ENCODE data around the gene PRPSAP1.

PRPSAP1 gene

DNA sequence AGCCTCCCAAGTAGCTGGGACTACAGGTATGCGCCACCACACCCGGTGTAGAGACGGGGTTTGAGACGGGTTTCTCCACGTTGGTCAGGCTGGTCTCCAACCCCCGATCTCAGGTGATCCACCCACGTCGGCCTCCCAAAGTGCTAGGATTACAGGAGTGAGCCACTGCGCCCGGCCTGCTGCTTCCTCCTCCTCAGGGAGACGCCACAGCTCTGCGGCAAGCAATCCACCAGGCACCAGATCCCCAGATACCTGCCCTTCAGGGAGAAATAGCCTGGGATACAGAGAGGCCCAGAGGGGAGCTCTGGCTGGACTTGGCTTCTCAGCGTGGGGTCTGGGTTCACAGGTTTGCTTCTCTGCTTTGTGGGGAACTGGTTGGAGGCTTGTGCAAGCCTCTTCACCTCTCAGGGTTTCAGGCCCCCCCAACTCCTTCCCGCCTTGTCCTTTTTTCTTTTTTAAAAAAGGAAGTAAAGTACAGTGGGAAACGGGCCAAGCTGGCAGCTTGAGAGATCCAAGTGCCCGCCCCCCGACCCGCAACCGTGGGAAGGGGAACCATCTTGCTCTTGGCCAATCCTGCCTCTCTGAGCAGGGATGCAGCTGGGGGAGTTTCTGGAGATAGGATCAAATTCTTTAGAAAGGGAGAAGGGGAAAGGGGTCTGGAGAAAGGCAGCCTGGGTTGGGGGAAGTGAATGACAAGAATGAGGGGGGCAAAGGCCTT lies 28.1 kb upstream of the PRPSAP1 start:
- TF ChIP-seq, protein P1, sequence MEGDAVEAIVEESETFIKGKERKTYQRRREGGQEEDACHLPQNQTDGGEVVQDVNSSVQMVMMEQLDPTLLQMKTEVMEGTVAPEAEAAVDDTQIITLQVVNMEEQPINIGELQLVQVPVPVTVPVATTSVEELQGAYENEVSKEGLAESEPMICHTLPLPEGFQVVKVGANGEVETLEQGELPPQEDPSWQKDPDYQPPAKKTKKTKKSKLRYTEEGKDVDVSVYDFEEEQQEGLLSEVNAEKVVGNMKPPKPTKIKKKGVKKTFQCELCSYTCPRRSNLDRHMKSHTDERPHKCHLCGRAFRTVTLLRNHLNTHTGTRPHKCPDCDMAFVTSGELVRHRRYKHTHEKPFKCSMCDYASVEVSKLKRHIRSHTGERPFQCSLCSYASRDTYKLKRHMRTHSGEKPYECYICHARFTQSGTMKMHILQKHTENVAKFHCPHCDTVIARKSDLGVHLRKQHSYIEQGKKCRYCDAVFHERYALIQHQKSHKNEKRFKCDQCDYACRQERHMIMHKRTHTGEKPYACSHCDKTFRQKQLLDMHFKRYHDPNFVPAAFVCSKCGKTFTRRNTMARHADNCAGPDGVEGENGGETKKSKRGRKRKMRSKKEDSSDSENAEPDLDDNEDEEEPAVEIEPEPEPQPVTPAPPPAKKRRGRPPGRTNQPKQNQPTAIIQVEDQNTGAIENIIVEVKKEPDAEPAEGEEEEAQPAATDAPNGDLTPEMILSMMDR (IDR thresholded peaks at IDR 0.05; ENCODE audit: low read depth, low read length) = no peak
- no peak for DNase-seq (ENCODE audit: extremely low read depth, low read depth)

DNA sequence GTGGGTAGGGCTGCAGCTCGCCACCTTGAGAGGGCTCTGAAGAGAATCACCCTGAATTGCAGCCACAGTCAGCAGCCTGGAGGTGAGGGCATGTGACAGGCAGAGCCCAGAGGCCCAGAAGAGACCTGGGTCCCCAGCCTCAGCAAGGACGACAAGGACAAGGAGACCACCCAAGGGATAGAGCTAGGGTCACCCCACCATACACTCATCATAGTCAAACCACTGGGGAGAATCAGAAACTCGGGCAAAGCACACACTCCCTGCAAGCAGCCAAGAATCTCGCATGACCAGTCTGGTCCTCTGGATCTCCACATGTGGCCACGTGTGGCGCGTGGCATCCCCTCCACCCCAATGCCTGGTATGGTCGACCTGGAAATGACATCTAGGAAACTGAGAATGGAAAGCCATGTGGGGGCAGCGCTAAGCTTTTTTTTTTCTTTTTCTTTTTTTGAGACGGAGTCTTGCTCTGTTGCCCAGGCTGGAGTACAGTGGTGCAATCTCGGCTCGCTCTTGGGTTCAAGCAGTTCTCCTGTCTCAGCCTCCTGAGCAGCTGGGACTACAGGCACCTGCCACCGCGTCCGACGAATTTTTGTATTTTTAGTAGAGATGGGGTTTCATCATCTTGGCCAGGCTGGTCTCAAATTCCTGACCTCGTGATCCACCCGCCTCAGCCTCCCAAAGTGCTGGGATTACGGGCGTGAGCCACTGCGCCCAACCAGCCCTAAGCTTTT lies 26.1 kb upstream of the PRPSAP1 start:
- no peak for DNase-seq (ENCODE audit: extremely low read depth, low read depth)
- TF ChIP-seq, protein P1 (IDR thresholded peaks at IDR 0.05; ENCODE audit: low read depth, low read length) = no peak

DNA sequence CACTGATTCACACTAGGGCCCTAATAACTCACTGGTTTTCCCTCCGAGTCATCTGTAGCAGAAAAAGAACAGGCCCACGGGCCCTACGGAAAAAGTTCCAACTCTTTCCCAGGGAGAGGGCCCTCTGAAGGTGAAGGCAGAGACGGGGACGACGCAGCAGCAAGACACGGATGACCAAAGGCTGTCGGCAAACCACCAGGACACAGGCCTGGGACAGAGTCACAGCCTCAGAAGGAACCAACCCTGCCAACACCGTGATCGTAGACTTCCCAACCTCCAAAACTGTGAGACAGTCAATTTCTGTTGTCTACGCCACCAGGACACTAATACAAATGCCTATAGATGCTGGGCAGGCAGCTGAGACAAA lies 25.5 kb upstream of the PRPSAP1 start:
- no peak for DNase-seq (ENCODE audit: extremely low read depth, low read depth)
- TF ChIP-seq, protein P1 (IDR thresholded peaks at IDR 0.05; ENCODE audit: low read depth, low read length) = no peak

DNA sequence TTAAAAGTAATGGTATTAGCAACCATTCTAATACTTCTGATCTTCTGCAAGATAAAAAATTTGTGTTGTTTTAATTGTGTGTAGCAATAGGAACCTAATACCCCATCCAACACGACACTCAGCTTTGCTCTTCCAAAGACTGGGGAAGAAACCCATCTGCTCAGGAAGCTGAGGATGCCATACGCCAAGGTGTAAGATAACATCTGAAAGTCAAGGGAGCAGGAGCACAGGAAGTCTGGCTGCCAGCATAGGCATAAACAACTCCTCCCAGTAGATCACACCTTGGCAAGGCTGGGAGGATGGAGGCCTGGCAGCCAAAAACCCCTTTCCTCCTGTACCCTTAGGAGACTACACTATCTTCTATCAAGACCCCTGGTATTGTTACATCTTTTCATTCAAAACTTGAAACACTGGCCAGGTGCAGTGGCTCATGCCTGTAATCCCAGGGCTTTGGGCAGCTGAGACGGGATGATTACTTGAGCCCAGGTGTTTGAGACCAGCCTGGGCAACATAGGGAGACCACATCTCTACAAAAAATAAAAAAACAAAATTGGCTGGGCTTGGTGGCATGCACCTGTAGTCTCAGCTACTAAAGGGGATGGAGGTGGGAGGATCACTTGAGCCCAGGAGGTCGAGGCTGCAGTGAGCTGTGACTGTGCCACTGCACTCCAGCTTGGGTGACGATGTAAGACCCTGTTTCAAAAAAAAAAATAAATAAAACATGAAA lies 25.0 kb upstream of the PRPSAP1 start:
- DNase-seq (ENCODE audit: extremely low read depth, low read depth) = no peak
- TF ChIP-seq, protein P1 (IDR thresholded peaks at IDR 0.05; ENCODE audit: low read depth, low read length) = no peak

DNA sequence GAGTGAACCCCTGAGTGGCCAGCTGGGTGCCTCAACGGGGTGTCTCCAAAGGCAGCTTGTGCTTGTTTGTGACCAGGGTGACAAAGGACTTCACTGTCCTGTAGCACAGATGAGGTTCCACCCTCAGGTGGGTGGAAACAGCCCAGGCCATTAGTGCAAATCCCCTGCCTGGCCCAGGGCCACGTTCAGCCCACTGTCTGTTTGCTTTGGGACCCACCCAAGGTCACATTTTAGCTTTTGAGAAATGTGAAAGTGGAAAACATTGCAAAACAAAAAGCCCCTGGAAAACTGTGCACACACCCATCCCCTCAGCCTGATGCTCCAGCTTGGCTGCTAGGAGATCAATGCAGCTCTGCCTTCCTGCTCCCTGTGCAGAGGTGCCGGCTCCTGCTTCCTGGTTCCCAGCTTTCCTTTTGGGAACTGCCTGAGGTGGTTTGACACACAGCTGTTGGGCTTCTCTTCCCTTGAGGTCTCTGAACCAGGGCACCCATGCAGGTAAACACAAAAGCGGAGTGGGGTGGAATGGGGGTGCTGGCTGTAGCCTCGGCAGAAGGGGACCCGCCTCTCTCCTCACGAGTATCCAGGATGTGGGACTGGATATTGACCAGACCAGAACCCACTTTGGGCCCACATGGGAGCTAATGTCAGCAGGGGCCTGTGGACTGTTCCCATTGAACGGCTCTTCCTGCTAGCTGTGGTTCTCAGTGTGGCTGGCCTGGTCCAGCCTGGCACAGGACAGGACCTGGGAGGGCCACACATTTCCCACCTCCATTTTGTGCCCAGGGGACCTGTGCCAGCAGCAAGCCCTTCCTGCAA lies 22.8 kb upstream of the PRPSAP1 start:
- no peak for DNase-seq (ENCODE audit: extremely low read depth, low read depth)
- TF ChIP-seq, protein P1 (IDR thresholded peaks at IDR 0.05; ENCODE audit: low read depth, low read length) = no peak

DNA sequence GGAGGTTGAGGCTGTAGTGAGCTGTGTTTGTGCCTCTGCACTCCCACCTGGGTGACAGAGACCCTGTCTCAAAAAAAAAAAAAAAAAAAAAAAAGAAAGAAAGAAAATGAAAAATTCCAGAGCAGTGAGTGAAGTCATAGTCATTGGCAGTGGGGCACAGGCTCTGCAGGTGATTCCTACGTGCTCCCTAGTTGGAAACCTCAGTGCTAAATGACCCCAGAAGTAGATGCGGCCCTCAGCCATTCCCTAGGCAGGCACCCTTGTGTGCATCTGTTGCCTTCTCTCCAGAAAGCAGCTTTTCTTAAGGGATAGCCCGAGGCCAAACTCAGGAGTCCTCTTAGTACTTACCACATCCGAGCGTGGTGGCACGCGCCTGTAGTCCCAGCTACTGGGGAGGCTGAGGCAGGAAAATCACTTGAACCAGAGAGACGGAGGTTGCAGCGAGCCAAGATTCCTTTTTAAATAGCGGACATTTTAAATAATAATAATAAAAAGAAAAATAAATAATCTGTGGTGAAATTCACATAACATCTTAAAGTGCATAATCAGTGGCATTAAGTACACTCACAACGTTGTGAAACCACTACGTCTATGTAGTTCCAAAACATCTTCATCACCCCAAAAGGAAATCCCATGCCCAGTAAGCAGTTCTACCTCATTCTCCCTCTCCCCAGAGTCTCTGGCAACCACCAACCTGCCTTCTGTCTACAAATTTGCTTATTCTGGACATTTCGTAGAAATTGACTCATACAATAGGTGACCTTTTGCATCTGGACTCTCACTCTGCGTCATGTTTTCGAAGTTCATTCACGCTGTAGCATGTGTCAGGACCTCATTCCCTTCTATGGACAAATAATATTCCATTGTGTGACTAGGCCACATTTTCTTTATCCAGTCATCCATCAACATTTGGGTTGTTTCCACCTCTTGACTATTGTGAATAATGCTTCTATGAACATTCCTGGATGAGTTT lies 18.2 kb upstream of the PRPSAP1 start:
- TF ChIP-seq, protein P1 (IDR thresholded peaks at IDR 0.05; ENCODE audit: low read depth, low read length) = no peak
- peak; percentile 74 for DNase-seq (ENCODE audit: extremely low read depth, low read depth)
